GM19193 (cell line): ENCODE data around the gene MS4A7.

Source experiments
- POLR2A ChIP-seq: IDR thresholded peaks from 4 replicates; pipeline ENCODE4 v1.6.1; 2011; ENCODE audit not compliant: insufficient read depth, insufficient read length; ENCODE audit errors: extremely low read depth

Gene MS4A7

DNA sequence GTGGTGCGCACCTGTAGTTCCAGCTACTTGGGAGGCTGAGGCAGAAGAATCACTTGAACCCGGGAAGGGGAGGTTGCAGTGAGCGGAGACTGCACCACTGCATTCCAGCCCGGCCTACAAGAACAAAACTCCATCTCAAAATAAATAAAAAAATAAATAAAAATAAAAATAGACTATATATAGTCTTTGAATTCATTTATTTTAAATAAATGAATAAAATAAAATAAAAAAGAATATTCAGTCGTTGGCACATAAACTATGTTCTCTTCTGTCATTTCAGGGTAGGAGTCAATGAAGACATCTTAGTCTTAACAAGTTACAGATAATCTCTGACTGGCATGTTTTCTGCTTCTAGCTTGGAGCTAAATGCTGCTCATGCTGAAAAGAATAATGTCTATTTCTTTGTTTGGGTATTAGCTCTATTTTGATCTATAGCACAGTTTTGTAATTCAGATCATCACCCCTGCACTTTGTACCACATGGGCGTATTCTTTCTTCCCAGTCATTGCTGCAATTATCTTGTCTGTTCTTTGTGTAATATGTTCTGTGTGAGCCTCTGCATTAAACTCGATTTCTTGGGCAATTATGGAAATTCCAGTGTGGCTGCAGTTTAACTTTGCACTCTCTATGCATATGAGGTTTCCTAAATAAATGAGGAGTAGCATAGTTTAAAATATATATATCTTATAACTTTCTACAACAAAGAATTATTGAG, 16.5 kb downstream of the MS4A7 start:
- TF ChIP-seq POLR2A: no peak

DNA sequence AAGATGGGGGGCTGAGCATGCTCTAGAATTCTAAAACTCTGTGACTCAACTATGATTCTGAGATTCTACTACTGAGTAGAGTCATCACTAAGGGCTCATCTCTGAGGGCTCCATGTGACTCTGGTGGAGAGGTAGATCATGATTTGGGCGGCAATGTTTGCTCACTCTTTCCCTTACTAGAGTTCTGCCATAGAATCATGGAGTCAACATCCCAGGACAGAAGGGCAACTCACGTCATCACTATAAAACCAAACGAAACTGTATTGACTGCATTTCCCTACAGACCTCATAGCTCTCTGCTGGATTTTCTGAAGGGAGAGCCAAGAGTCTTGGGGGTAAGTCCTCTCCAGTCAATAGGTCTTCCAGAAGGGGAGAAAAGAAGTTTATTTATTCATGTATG, 18.1 kb downstream of the MS4A7 start, which contains the start of gene MS4A14:
MS4A14 (plus strand) TSS at position 78 of the 400 bp plus-strand sequence; CDS start at position 198, 120 bp downstream.
- TF ChIP-seq POLR2A: no peak

DNA sequence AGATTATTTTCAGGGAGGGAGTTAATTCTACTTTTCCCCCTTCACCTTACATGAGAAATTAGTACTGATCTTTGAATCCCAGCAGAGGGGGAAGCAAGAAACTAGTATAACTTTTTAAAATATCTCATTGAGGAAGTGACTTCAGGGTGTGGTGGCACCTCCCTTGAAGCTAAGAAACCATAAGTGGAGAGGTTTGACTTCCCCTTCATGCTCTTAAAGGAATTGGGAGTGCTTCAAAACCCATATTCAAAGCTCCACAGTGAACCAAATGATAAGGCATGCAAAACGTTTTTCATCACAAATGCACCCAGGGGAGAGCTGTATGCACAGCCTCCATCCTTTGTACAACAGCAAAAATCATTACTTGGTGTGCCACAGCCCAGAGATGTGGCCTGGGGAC, 18.5 kb downstream of the MS4A7 start:
- no peak for TF ChIP-seq POLR2A

DNA sequence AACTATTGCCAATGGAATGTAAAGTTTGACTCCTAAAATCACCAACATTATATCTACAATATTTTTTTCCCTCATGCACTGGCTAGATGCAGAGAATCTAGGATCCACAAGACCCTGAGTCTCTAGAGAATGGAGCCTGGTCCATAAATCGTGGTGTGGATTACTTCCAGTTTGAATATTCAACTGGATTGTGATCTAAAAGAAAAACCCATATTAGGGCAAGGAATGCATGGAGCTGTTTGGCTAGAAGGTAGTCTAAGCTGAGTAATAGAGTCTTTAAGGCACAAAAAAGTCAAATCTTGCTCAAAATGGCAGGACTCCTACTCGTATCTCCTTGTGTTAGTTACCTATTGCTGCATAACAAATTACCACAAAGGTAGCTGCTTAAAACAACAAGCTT, 41.7 kb downstream of the MS4A7 start:
- no peak for TF ChIP-seq POLR2A

DNA sequence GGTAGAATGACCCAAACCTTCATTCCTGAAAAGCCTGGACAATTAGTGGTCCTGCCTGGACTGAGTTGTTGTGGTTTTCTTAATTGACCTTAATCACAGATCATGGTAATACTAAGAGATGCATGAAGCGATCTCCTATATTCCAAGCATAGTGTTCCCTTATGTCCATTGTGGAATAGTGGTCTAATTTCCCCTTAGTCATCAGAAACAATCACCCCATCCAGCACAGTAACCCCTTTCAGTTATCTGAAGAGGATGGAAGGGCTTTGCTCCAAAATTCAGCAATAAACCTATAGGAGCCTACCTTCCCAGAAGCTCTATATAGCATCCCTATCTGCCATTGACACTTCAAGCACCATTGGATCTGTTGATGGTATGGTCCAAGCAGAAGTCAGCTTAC, 44.3 kb downstream of the MS4A7 start:
- TF ChIP-seq POLR2A: no peak

DNA sequence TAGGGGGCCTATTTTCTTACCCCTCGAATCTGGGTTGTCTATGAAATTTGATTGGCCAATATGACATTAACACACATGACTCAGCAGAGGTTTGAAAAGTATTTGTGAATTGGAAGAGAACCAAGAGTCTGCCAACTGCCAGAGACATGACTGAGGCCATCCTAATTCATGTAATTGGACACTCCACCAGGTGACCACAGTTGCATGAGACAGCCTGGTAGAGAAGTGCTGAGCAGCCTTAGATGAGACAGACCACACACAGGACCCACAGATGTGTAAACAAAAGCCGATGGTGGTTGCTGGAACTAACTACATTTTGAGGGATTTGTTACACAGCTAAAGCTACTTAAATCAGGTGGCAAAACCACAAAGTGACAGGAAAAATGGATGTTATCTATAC, 50.2 kb downstream of the MS4A7 start:
- no peak for TF ChIP-seq POLR2A

DNA sequence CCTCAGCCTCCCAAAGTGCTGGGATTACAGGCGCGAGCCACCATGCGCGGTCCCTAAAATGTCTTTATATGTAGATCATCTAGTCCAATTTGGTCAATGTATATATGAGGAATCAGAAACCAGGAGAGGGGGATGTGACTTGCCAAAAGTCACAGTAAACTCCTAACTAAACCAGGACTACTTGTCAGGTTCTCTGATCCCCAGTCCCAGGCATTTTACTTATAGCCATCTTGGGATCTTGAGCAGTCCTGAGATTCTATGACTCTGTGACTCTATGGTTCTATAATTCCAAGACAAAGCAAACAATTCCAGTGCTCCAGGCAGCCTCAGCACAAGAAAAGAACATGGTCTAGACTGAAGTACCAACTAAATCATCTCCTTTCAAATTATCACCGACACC, 50.9 kb downstream of the MS4A7 start, which contains the start of gene MS4A5:
MS4A5 (plus strand) TSS at position 301 of the 400 bp plus-strand sequence. CDS start 103 bp downstream, outside the sequence.
- no peak for TF ChIP-seq POLR2A

DNA sequence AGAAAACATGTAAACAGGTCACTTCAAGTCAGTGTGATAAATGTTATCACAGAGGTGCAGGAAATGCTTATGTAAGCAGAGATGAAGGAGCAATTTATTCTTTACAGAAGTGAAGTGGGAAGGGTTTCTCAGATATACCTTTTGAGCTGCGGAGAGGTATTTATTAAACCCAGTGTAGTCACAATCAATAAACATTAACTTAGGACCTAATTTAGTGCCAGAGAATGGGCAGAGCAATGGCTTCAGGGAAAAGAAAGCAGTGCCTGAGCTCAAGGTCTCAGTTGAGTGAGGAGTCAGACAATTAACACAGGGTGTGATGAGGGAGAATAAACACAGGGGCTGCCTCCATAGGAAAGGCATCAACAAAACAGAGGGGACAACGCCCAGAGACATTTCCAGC, 52.9 kb downstream of the MS4A7 start:
- no peak for TF ChIP-seq POLR2A

DNA sequence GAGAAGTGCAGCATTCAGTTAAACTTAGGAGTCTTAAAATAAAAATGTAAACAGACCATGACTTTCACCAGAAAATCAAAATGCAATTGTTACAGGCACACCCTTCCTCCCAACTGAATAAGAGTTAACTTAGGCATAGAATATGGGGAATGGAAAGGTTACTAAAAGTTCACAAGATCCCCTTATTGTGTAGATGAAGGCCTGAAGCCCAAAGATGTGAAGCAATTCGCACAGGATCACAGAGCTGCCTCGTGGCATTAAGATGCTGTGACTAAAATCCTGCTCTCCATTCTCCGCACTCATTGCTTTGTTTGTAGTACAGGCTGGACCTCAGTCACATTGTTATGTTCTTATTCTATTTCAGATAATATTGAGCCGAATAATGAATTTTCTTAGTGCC, 55.1 kb downstream of the MS4A7 start:
- no peak for TF ChIP-seq POLR2A
